GM12872 (cell line): ENCODE results near the gene REC114.

Source experiments
- CTCF ChIP-seq: IDR thresholded peaks from 3 replicates; pipeline ENCODE4 v1.5.1; 2011; ENCODE audit warnings: low read depth, mild to moderate bottlenecking, low read length, moderate library complexity; ENCODE audit not compliant: insufficient read depth

REC114 gene

GRCh38 chr15:73500696-73501095 is 57.7 kb downstream of the REC114 start:
- TF ChIP-seq CTCF: no peak

GRCh38 chr15:73504885-73505284 is 61.9 kb downstream of the REC114 start:
- no peak for TF ChIP-seq CTCF

- TF ChIP-seq CTCF: no peak
These were observed 72.6 kb downstream of the REC114 start for GRCh38 chr15:73515527-73515926.

- no peak for TF ChIP-seq CTCF
These were observed 74.6 kb downstream of the REC114 start for GRCh38 chr15:73517566-73517965.

GRCh38 chr15:73518180-73518862 is 75.4 kb downstream of the REC114 start:
- TF ChIP-seq CTCF: no peak

GRCh38 chr15:73518876-73519733 is 76.1 kb downstream of the REC114 start:
- no peak for TF ChIP-seq CTCF

- TF ChIP-seq CTCF: no peak
These were observed 79.0 kb downstream of the REC114 start for GRCh38 chr15:73522011-73522410.
